Fibroblast of pulmonary artery (primary cell): ENCODE data around the gene TM9SF2.
"Not testable (repeated sequence)": the region's sequence is repeated elsewhere in the genome, so short reads cannot be mapped to it uniquely, and the experiment has no call there.

Experiments
- DNase-seq: peaks from one replicate; pipeline ENCODE4 v3.0.0-alpha.2; 2010; ENCODE audit warnings: low read depth
- H3K4me3 ChIP-seq: replicated peaks from 2 replicates; pipeline ENCODE4 v1.5.1; 2011; ENCODE audit warnings: low read depth, mild to moderate bottlenecking, control low read depth, low read length, moderate library complexity
- CTCF ChIP-seq: IDR thresholded peaks from 2 replicates; pipeline ENCODE4 v1.5.1; 2011; ENCODE audit warnings: mild to moderate bottlenecking, control low read depth, low read length, inconsistent platforms; ENCODE audit errors: missing control alignments

Gene TM9SF2

GRCh38 chr13:99564386-99564785 lies 63.1 kb downstream of the TM9SF2 start:
- no peak for DNase-seq
- no peak for TF ChIP-seq CTCF
- no peak overlapping the region for H3K4me3 ChIP-seq

GRCh38 chr13:99565478-99566124 lies 64.3 kb downstream of the TM9SF2 start:
- TF ChIP-seq CTCF: no peak
- DNase-seq: no peak
- no peak overlapping the region for H3K4me3 ChIP-seq

GRCh38 chr13:99566125-99567083 lies 65.1 kb downstream of the TM9SF2 start:
- DNase-seq: no peak
- no peak overlapping the region for H3K4me3 ChIP-seq
- TF ChIP-seq CTCF: no peak

DNA sequence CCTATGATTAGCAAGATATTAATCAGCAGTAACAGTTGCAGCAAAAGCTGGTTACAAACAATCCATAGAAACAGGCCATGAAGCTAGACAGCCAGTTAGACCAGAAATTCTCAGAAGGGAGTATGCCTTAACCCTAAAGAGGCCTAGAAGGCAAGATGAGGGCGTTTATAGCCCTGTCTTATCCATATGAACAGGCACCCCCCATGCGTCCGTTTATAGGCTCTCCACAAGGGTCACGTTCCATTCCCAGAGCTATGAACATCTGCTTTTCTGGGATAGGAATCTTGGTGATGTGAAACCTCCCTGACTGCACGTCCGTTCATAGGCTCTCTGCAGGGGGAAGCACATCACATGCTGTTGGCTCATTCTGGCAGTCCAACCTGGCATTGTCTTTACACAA lies 67.6 kb downstream of the TM9SF2 start:
- not testable (repeated sequence) for DNase-seq, H3K4me3 ChIP-seq

GRCh38 chr13:99572131-99572530 lies 70.9 kb downstream of the TM9SF2 start:
- no peak for TF ChIP-seq CTCF
- no peak overlapping the region for H3K4me3 ChIP-seq

GRCh38 chr13:99572921-99573320 lies 71.6 kb downstream of the TM9SF2 start:
- TF ChIP-seq CTCF: no peak
- peak; percentile 42 for DNase-seq
- H3K4me3 ChIP-seq: no peak overlapping the region

More at GRCh38 chr13:99572131-99572530, 70.9 kb downstream of the TM9SF2 start:
- peak; percentile 36 for DNase-seq

DNA sequence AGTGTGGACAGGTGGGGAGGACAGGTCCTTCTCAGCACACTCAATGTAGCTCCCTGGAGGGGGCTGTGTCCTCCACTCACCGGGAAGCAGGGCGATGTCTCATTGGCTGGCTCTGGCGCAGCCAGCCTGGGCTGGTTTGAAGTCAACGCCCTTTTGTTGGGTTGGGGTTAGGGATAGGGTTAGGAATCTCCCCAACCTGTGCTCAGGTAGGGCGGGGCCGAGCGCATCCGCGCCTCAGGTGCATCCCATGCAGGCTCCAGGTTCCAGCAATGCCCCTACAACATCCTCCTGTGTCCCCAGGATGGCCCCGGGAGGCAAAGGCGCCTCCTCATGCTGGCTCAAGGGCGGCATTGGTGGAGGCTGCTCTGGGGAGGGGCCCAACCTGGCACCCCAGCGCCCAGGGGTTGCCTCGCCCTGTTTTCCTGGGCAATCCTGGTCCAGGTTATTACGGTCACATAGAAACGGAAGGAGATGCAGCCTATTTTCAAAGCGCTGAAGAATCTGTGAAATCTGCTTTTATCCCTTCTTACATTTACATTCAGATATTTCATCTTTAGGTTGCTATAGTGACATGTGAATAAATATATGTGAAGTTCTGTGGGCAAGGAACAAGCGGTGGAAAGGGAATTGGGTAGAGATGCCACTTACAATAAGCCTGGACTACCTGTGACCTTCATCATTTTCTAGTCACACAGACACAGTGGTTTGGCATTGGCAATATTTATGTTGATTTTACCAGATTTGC lies 74.3 kb downstream of the TM9SF2 start:
- DNase-seq: no peak
- TF ChIP-seq CTCF: no peak
- H3K4me3 ChIP-seq: no peak overlapping the region
